Jurkat, Clone E6-1 (cell line): ENCODE results near the gene KCNJ12.
"Not testable (repeated sequence)": the region's sequence is repeated elsewhere in the genome, so short reads cannot be mapped to it uniquely, and the experiment has no call there.

Source experiments
- DNase-seq: peaks from one replicate; pipeline ENCODE4 v3.0.0-alpha.2; 2011; ENCODE audit warnings: low read depth, low spot score
- H3K4me3 ChIP-seq: 2 replicates; pipeline ENCODE4 v1.5.1; 2011; ENCODE audit warnings: mild to moderate bottlenecking, low read length, control low read depth, moderate library complexity

KCNJ12 gene

DNA sequence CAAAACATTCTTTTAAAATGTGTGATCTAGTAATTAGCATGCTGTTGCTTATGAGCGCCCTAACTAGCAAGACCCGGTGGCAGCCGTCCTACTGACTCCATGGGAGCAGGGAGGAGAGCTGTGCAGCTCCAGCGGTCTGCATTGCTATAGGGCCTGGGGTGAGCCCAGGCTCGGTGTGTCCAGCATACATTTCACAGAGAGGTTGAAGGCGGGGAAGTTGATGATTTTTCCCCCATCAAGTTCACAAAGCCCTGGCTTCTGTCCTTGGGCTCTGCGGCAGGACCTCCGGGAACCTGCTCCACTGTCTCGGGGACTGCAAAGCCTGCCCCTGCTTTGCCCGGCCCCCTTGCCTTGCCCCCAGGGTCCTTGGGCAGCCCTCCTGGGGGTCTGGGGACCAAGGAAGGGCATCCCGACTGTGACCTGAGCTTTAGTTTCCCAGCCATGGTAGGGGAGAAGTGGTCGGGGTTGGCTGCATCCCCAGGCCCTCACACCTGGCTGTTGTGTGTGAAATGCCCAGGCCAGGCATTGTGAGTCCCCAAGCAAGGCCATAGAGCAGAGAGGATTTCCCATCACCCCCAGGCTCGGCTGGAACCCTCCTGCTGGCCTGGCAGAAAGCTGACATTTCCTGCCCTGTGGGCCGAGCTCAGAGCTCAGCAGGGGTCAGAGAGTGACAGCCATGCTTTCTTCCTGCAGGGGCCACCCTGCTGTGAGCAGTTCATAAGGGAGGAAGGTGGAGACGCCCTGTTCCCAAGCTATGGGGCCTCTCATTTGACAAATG, 24.8 kb downstream of the KCNJ12 start:
- no peak overlapping the region for H3K4me3 ChIP-seq
- no peak for DNase-seq

DNA sequence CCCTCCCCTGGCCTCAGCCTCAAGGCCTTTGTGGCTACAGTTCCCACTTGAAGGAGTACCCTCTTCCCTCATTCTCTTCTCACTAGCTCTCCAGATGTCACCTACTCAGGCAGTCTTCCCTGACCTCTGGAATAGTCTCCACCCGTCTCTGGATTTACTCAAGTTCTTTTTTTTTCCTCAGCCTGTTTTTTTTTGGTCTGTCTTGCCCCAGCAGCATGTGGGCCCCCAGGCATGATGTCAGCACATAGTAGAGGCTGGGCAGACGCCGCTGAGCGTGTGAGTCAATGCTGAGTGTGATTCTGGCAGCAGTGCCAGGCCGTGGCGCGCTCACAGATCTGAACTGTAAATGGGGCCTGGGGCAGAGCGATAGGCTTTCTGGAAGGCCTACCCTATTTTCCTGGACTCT, 26.0 kb downstream of the KCNJ12 start:
- DNase-seq, result not testable (repeated sequence)

GRCh38 chr17:21402926-21403325, 26.8 kb downstream of the KCNJ12 start:
- not testable (repeated sequence) for H3K4me3 ChIP-seq, DNase-seq

More for the DNA sequence above, 26.0 kb downstream of the KCNJ12 start:
- not testable (repeated sequence) for H3K4me3 ChIP-seq

DNA sequence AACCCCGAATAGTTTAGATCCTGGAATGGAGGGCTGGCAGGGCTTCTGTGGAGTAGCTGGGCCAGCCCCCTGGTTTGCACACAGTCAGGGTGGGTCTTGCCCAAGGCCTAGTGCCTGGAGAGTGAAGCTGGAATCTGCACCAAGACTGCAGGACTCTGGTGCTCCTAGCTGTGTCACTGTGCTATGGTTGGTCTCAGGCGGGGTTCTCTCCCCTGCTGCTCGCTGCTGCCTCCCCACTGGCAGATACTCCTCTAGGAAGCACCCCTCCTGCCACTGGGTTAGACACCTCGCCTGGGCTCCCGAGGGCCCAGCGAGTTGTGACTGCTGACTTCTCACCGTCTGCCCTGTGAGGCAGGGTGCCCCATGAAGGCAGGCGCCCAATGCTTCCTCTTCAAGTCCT, 27.9 kb downstream of the KCNJ12 start:
- H3K4me3 ChIP-seq, DNase-seq: not testable (repeated sequence)

DNA sequence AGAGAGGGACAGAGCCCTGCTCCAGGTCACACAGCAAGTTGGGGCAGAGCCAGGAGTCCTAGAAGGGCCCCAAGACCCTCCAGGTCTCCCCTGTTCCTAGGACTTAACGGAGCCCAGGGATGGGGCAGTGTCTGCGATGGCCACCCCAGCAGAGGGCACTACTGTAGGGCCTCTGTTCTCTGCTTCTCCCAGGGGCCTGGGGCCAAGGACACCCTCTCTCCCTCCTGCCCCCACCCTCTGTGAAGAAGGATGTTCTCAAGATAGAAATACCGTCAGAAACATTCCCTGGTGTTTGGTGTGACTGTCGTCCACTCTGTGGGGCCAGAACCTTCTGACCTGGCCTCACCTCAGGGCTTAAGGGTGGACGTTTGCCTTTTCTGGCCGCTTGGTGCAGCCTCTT, 28.4 kb downstream of the KCNJ12 start:
- not testable (repeated sequence) for DNase-seq, H3K4me3 ChIP-seq

- not testable (repeated sequence) for DNase-seq, H3K4me3 ChIP-seq
These were observed 29.0 kb downstream of the KCNJ12 start for GRCh38 chr17:21404956-21405731.

DNA sequence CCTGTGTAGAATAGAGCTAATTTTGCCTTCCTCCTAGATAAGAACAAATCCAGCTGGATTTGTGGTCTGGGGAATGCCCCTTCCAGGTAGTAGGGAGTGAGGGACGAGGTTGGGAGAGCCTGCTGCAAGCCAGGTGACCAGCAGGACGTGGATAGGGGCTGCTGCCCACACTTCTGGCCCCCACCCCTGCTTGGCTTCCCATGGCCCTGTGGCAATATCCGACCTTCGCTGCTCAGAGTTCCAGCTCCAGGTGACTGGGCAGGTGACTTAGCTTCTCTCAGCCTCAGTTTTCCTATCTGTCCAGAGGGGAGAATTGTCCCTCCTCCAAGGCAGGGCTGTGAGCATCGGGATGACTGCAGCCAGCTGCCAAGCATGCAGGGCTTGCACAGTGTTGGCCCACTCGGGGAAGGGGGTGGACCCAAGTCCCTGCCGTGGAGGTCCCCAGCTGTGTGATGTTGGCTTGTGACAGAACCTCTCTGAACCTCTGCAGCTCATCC, 29.8 kb downstream of the KCNJ12 start:
- H3K4me3 ChIP-seq, DNase-seq: not testable (repeated sequence)

GRCh38 chr17:21406616-21407404, 30.7 kb downstream of the KCNJ12 start:
- DNase-seq, H3K4me3 ChIP-seq: not testable (repeated sequence)

GRCh38 chr17:21407752-21408151, 31.6 kb downstream of the KCNJ12 start:
- not testable (repeated sequence) for DNase-seq, H3K4me3 ChIP-seq

DNA sequence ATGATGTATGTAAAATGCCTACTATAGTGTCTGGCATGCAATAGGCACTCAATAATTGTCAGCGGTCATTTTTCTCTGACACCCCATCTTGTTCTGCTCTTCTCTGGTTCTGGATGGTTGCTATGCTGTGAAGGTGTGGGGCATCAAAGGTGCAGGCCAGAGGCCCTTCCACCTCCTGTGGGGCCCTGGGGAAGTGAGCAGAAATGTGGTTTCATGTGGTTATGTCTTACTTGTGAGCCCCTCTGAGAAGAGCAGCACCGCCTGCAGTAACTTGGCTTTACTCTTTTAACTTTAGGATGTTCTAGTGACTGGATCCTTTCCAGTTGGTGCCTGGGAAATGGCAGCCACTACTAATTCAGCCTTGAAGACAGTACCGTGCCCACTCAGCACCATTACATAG, 32.1 kb downstream of the KCNJ12 start:
- not testable (repeated sequence) for DNase-seq, H3K4me3 ChIP-seq

GRCh38 chr17:21408766-21409300, 32.7 kb downstream of the KCNJ12 start:
- H3K4me3 ChIP-seq, DNase-seq: not testable (repeated sequence)

DNA sequence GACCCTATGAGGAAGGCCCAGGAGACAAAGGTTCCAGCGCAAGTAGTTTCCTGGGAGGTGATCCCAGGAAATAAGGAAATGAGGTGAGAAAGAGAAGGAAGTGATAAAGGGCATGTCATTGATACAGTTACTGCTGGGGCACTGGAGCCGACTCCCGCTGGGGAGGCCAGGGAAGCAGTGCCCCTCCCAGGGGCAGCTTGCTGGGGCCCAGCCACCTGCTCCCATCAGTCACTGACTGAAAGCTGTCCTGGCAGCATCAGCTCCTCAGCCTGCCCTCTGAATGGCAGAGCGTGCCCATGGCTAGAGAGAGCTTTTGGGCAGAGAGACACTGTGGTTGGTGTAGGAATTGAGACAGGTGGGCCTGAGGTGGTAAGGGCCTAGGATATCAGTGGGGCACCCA, 33.2 kb downstream of the KCNJ12 start:
- DNase-seq, H3K4me3 ChIP-seq: not testable (repeated sequence)

- H3K4me3 ChIP-seq, DNase-seq: not testable (repeated sequence)
These were observed 33.8 kb downstream of the KCNJ12 start for GRCh38 chr17:21409971-21410370.

- DNase-seq, H3K4me3 ChIP-seq: not testable (repeated sequence)
These were observed 34.2 kb downstream of the KCNJ12 start for GRCh38 chr17:21410371-21410770.

- not testable (repeated sequence) for H3K4me3 ChIP-seq, DNase-seq
These were observed 34.9 kb downstream of the KCNJ12 start for GRCh38 chr17:21410906-21411678.

DNA sequence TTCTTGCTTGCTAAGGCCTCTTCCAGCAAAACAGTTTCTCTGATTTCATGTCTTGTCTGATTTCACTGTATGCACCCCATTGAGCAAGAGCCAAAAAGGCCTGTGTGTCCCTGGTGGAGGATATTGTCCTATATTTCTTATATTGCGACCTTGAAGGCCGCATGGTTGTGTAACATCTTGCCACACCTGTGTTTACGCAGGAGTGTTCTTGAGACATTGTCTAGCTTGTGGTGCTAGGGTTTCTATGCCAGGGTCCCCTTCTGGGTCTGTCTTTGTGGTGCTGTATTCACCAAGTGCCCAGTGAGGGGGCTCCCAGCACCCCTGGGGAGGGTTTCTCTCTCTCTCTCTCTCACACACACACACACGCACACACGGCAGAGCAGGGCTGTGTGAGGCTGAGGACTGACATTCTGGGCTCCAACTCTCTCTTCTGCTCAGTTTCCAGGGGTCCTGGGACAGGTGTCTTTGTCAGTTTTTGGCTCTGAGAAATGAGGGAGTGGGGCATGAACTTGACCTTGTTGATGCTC, 35.6 kb downstream of the KCNJ12 start:
- H3K4me3 ChIP-seq, DNase-seq: not testable (repeated sequence)

DNA sequence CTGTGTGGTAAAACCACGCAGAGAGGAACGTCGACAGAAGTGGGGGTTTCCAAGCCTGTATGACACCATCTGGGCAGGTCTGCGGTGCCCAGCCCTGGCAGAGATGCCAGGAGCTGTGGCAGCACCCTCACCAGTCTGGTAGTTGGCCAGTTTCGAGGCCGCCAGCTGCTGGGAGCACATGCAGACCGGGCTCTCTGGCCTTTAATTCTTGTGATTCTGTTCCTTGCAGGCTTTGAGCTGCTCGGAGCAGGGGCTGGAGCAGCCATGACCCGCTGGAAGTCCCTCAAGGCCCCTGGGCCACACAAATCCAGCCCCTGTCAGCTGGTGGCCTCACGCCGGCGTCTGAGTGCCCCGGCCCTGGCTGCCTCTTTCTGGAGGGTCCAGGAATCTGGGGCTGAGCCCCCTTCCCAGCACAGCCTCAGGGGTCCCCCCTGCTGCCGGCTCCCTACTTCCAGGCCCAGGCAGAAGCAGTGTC, 36.1 kb downstream of the KCNJ12 start:
- not testable (repeated sequence) for DNase-seq

More for the DNA sequence above, 36.1 kb downstream of the KCNJ12 start:
- H3K4me3 ChIP-seq, result not testable (repeated sequence)
